ENCODE results near the gene COL16A1.

The COL16A1 gene

GRCh38 chr1:31663622-31664452 is 40.0 kb downstream of the COL16A1 start:
- peak in 1 of 2 experiments; percentile 63 for DNase-seq

GRCh38 chr1:31662463-31662862 is 41.4 kb downstream of the COL16A1 start:
- no peak for DNase-seq

GRCh38 chr1:31661856-31662255 is 42.0 kb downstream of the COL16A1 start:
- no peak for DNase-seq

DNA sequence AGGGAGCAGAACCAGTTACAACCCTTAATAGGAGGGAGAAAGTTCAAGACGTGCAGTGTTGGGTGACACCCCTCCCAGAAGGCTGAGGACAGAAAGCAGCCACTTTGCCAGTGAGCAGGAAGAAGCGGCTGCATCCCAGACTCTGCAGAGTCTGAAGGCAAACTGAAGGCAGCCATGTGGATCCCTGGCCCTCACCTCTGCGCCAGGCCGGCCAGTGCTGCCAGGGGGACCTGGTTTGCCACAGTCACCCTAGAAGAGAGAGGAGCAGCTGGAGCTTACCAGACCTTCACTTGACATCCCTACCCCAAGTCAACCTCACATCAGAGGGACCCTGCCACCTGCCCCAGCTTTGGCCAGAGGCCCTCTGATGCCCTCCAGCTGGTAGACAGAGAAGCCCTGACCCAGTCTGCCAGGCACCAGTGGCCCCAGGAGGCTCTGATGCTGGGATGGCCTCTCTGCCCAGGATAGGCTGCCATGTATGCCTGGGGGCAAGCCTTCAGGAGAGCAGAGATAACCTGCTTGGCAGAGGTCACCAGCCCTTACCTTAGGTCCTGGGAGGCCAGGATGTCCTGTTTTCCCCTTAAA is 42.9 kb downstream of the COL16A1 start:
- no peak for DNase-seq

GRCh38 chr1:31659889-31660288 is 43.9 kb downstream of the COL16A1 start:
- no peak for DNase-seq

GRCh38 chr1:31658721-31659120 is 45.1 kb downstream of the COL16A1 start:
- DNase-seq = no peak

- no peak for DNase-seq
Observed at GRCh38 chr1:31657972-31658510, 45.8 kb downstream of the COL16A1 start.

- DNase-seq = no peak
Observed at GRCh38 chr1:31657020-31657804, 46.6 kb downstream of the COL16A1 start.

- DNase-seq = no peak
Observed at GRCh38 chr1:31655756-31656155, 48.1 kb downstream of the COL16A1 start.

DNA sequence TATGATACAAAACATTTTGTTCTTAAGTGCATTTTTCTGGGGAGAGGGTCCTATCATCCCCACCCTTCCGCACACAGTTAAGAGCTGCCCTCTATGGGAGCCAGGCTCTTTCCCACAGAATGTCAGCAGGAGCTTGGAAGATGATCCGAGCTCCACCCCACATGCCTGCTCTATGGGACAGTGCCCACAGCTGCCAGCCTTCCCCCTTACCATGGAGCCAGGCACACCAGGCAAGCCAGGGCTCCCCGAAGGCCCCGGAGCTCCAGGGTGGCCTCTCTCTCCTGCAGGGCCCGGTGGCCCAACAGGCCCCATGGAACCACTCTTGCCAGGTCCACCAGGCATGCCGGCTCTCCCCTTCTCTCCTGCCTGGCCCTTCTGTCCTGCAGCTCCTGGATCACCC is 48.7 kb downstream of the COL16A1 start:
- DNase-seq = no peak

- no peak for DNase-seq
Observed at GRCh38 chr1:31654474-31654776, 49.4 kb downstream of the COL16A1 start.

- DNase-seq = no peak
Observed at GRCh38 chr1:31653717-31654473, 49.9 kb downstream of the COL16A1 start.

DNA sequence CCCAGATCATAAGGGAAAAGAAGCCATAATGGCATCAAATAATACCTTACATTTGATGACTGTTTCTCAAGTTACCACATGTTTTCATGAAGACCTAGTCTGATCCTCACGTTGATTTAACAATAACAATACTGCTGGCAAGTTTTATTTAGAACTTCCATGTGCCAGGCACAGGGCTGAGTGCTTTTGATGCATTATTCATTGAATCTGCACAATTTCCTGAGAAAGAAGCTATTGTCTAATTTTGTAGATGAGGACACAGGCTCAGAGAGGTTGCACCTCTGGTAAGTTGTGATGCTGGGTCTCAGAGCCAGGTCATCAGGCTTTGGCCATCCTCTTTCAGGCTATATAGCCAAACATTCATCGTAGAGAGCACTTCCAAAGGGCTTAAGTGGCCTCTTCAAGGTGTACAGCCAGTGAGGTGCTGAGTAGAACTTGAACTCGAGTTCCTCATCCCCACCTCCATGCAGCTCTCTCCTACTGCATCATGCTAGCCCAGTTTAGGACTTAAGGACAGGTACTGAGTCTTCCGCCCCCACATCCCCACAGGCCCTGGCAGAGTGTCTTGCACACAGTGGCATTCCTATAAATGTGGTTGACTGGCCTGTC is 50.8 kb downstream of the COL16A1 start:
- no peak for DNase-seq

DNA sequence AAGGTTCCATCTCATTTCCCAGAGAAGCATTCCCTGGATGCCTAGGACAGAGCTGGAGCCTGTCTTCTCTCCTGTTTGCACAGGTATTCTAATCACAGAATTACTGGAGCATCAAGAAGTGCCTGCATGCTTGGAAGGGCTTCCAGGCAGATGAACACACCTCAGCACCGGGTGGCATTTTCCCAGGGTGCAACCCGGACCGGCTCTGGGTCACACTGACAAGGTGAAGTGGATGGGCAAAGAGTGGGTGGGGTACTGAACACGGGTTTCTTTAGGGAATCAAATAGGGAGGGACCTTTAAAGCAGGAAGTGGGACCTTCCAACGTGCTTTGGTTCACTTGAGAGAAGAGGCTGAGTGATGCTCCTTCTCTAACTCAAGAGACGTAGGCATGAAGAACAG is 52.1 kb downstream of the COL16A1 start:
- no peak for DNase-seq

DNA sequence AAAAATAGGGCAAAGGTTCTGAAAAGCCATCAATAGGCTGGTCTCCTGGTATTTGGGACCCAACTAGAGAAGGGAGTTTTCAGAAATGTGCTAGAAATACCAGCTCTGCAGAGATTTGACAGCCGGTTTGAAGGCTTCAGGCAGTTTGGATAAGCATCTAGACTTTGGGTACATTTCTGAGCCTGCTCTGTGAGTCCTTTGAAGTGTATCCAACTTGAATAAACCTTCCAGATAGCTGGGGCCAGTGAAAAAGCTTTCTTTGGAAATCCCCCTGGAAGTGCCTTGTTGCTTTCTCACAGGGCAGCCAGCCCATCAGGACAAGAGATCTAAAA is 52.8 kb downstream of the COL16A1 start:
- no peak for DNase-seq

DNA sequence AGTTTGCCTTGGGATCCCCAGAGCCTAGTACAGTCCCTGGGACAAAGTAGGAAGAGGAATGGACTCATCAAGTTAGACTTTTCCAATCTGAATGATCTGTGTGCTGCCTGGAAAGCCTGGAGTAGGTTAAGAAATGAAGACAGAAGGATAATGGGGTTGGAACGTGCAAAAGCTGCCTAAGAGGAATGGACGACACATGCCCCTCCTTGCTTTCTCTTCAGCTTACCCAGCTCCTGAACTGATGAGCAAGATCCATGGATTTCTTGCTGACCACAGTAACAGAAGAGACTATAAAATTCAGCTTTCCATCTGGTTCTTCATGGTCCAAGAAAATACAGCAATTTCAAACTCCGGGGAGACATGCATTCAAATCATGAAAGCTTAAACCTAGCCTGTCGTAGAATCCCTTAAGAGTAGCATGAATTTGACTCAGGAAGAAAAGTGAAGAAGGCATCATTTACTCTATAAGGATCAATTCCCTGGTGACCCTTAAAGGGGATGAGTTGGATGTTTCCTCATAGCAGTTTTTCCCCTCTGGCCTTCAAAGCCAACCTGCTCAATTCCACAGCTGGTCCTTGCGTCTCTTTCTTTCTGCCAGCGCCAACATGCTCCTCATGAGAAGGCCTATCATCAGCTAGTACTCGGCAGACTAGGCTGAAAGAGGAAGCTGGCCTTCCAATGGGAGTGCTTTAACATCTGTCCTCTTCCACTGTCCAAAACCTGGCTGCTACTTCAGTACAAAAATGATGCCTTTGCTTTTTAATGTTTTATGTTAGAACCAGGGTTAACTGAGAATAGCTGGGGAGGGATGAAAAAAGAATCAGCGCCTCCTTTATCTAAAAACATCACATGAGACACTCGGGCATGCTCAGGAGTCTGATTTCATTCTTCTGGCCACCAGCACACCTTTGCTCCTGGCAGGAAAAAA is 53.4 kb downstream of the COL16A1 start:
- no peak for DNase-seq

DNA sequence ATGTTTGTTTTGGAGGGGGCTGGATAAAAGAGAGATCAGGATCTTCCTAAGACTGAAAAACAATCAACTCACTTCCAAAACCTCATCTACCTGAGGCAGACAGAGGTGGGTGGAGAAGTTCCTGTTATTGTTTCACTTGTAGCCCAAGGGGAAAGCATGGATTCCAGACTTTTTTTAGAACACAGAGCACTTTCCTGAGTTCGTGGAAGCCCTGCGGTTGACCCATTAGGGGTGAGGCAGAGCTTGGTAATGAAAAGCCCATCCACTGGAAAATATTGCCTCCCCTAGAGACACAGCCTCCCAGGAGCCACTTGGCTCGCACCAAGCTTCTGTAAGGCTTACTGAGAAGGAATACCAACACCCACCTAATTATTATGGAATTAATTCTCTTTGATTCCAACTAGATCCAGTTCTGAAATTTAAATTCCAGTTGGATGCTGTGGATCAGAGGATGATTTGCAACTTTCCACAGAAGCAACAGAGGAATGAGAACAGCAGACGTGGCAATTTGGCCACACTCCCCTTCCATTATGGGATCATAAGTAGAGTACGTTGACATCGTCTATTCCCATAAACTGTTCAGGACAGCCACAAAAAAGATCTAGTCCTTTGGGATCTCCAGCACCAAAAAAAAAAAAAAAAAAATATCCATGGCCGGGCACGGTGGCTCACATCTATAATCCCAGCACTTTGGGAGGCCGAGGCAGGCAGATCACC is 55.0 kb downstream of the COL16A1 start:
- no peak for DNase-seq

GRCh38 chr1:31648190-31648589 is 55.6 kb downstream of the COL16A1 start:
- DNase-seq = no peak

- no peak for DNase-seq
Observed at GRCh38 chr1:31647106-31647505, 56.7 kb downstream of the COL16A1 start.

DNA sequence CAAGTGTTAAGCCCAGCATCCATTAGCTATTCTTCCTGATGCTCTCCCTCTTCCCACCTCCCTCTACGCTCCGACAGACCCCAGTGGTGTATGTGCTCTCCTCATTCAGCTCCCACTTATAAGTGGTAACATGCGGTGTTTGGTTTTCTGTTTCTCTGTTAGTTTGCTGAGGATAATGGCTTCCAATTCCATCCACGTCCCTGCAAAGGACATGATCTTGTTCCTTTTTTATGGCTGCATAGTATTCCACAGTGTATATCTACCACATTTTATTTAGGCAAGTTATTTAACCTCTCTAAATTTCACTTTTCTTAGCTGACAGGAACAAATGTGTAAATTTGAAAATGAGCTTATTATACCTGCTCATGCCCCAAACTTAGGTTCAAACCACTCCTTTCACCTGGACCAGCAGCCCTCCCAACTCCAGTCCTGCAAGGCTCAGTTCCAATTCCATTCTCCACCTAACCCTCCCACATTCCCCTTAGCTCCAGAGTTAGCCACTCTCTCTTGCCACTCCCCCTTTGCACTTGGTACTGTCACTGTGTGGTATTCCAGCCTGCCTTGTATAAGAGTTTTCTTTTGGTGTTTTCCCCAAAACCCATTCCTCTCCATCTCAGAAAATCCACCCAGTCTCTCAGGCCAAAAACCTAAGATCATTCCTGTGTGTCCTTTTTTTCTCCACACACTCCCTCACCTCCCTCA is 57.4 kb downstream of the COL16A1 start:
- DNase-seq = no peak
